ENCODE results near the gene UBAC2. TPM values are rescaled to one million over a fixed set of nuclear protein-coding genes. Genes with fewer than 3 reads are reported as not detected.

The UBAC2 gene
- total and polyA plus RNA-seq, 2 of the 8 experiments (the other 6 are each of a cell fraction or from before 2014, with no cell fraction given) = 75.9 to 76.9 TPM

DNA sequence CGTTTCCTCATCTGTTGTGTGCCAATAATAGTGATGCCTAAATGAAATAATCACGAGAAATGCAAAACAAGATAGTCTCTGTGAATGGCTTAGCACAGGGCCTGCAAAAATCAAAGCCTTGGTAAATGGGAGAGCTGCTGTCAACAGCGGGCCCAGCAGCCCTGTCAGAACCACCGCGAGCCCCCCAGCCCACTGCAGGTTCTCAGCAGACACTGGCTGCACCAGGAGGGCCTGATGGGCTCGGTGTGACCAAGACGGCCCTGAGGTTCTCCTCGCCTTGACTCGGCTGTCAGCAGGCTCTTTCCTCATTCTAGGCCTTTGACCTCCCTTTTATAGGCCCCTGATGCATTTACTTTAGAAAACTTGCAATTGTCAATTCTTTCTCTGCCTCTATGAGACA, 197.4 kb downstream of the UBAC2 start:
- no peak overlapping the region for H4K91ac ChIP-seq (replicated peaks; ENCODE audit: insufficient read length, low read length)
- H3K18ac ChIP-seq (ENCODE audit: extremely low read depth, low read length) = no peak overlapping the region
- no peak overlapping the region for H2AFZ ChIP-seq (ENCODE audit: low read length)
- FAIRE-seq (no peak), DNase-seq (ENCODE audit: low read depth in 1 of 2, low spot score in 2 of 2) (no peak)
- ChIA-PET CTCF (ENCODE audit: partially characterized antibody) (interaction anchor here (0.9 to 3.2 kb wide), 7 partner anchors 8 to 257 kb away, joined by 3 to 17 read pairs (median 3); no protein-coding TSS in a partner anchor), POLR2A (ENCODE audit: partially characterized antibody) (no interaction called here)
- H3K23ac ChIP-seq (ENCODE audit: insufficient read length) = no peak overlapping the region
- H3K23me2 ChIP-seq (ENCODE audit: low read depth, low read length) = 0 out of 2 replicates have a peak, but pooled peaks cover 2% of the 10 kb centered on the region
- H3K4me3 ChIP-seq (ENCODE audit: extremely low read depth in 1 of 4, insufficient read depth in 2 of 4, low read depth in 3 of 4, low read length in 4 of 4) = no peak overlapping the region
- H4K20me1 ChIP-seq (replicated peaks in 1 of 2; ENCODE audit: control insufficient read depth in 1 of 2, insufficient read depth in 2 of 2, low read length in 2 of 2) = no peaks in the 10 kb centered on the region
- H3K4me2 ChIP-seq (ENCODE audit: insufficient read depth in 1 of 2, low read depth in 2 of 2, low read length in 2 of 2) = no peak overlapping the region
- no peak overlapping the region for H2BK120ac ChIP-seq (replicated peaks; ENCODE audit: low read depth, low read length)
- H3K79me1 ChIP-seq (ENCODE audit: low read depth, low read length) = no peaks in the 10 kb centered on the region
- no peak overlapping the region for H2AK5ac ChIP-seq (ENCODE audit: low read depth, low read length)
- no peaks in the 10 kb centered on the region for H3K79me2 ChIP-seq (ENCODE audit: control insufficient read depth in 1 of 2, insufficient read depth in 2 of 2, low read length in 2 of 2)
- TF ChIP-seq CBX8 (IDR thresholded peaks at IDR 0.05; ENCODE audit: borderline replicate concordance, low read depth, low read length) (no peak), TEAD4 (IDR thresholded peaks at IDR 0.05; ENCODE audit: low read depth, low read length) (no peak), RAD21 (IDR thresholded peaks at IDR 0.05 in 1 of 2, conservative IDR thresholded peaks at IDR 0.05 in 1 of 2; ENCODE audit: low read depth in 2 of 2, low read length in 2 of 2) (no peak), ZNF274 (IDR thresholded peaks at IDR 0.05; ENCODE audit: borderline replicate concordance, extremely low read depth, low read length) (no peak), EP300 (IDR thresholded peaks at IDR 0.05; ENCODE audit: borderline replicate concordance in 1 of 2, low read depth in 2 of 2, low read length in 2 of 2) (no peak), CEBPB (IDR thresholded peaks at IDR 0.05; ENCODE audit: low read depth, low read length) (no peak)
- no peak overlapping the region; the same call in 1 of the 2 replicates for H4K8ac ChIP-seq (ENCODE audit: extremely low read depth, insufficient read depth, low read length)
- no peaks in the 10 kb centered on the region for H3K36me3 ChIP-seq (ENCODE audit: control insufficient read depth in 2 of 4, insufficient read depth in 4 of 4, low read length in 3 of 4)
- no peaks in the 10 kb centered on the region for H3K27me3 ChIP-seq (replicated peaks in 1 of 4; ENCODE audit: control insufficient read depth in 3 of 4, extremely low read depth in 1 of 4, insufficient read depth in 3 of 4, low read length in 3 of 4)
- no peak overlapping the region for H3K9ac ChIP-seq (replicated peaks in 1 of 4; ENCODE audit: extremely low read depth in 1 of 4, low read depth in 3 of 4, low read length in 3 of 4)
- no peak overlapping the region for H2BK20ac ChIP-seq (ENCODE audit: low read length)
- no peak overlapping the region for H4K5ac ChIP-seq (ENCODE audit: insufficient read length, low read depth, low read length)
- no peaks in the 10 kb centered on the region for H3K4me1 ChIP-seq (replicated peaks in 1 of 4; ENCODE audit: control insufficient read depth in 3 of 4, insufficient read depth in 4 of 4, low read length in 3 of 4)
- H3K9me3 ChIP-seq (ENCODE audit: insufficient read depth in 2 of 2, low read depth in 1 of 2, low read length in 1 of 2) = no peaks in the 10 kb centered on the region
- H2BK12ac ChIP-seq (ENCODE audit: low read depth, low read length) = no peak overlapping the region
- no peak overlapping the region for H3K14ac ChIP-seq (ENCODE audit: insufficient read length)
- H3K56ac ChIP-seq (replicated peaks; ENCODE audit: insufficient read length, low read depth, low read length) = no peak overlapping the region
- H3K27ac ChIP-seq (ENCODE audit: low read depth, low read length) = no peak overlapping the region
- H3K4ac ChIP-seq (replicated peaks; ENCODE audit: insufficient read length, low read depth, low read length) = no peak overlapping the region
- 89% methylated on average over 9 of the region's 9 CpGs; no CpG with 5 or more reads in 1 of the 2 experiments for WGBS, 2 experiments (ENCODE audit: extremely low coverage in 1 of 2, insufficient coverage in 1 of 2, insufficient read length in 1 of 2, insufficient replicate concordance in 2 of 2, low coverage in 1 of 2, low lambda C conversion rate in 2 of 2, missing lambda C conversion rate in 1 of 2)
- H2BK15ac ChIP-seq (ENCODE audit: low read length) = no peak overlapping the region
- H2BK5ac ChIP-seq (ENCODE audit: low read depth, low read length) = no peak overlapping the region
